Mucosa of descending colon (tissue), 3 donors: ENCODE results near the gene NYNRIN. TPM values are rescaled to one million over a fixed set of nuclear protein-coding genes. Genes with fewer than 3 reads are reported as not detected.

Source experiments
- ATAC-seq: fragments of 200-7000 bp; cut with Tn5 transposase; one replicate; pipeline ENCODE4 v1.9.1; 2020; ENCODE audit warnings: mild to moderate bottlenecking, moderate library complexity
- DNase-seq, 3 donors: peaks; one replicate each; pipeline ENCODE4 v3.0.0-alpha.2; 2020
- H3K36me3 ChIP-seq: fragments of 200-600 bp; one replicate; pipeline ENCODE4 v1.8.0; 2021; ENCODE audit warnings: low read depth, mild to moderate bottlenecking
- H3K4me1 ChIP-seq: fragments of 200-600 bp; one replicate; pipeline ENCODE4 v1.8.0; 2021; ENCODE audit warnings: low read depth, mild to moderate bottlenecking
- H3K4me3 ChIP-seq: fragments of 200-600 bp; one replicate; pipeline ENCODE4 v1.8.0; 2021; ENCODE audit warnings: mild to moderate bottlenecking
- H3K9me3 ChIP-seq: fragments of 200-600 bp; one replicate; pipeline ENCODE4 v1.8.0; 2021; ENCODE audit warnings: mild to moderate bottlenecking
- CTCF ChIP-seq: fragments of 200-600 bp; IDR thresholded peaks from one replicate; pipeline ENCODE4 v1.8.0; 2022; ENCODE audit warnings: antibody characterized with exemption, mild to moderate bottlenecking
- intact Hi-C, 2 donors: fragments of 100-400 bp; cut with DNase I in 1 of 2; cut with micrococcal nuclease in 1 of 2; formaldehyde crosslinking; loops; one replicate each; pipeline versions ENCODE4 v1.11.0 to v1.11.1; 2022; cut with DNase I, micrococcal nuclease
- total RNA-seq, 3 donors: library from RNA; stranded (reverse); fragmentation: NEBNext Ultra II Directional in 2 of 3; extraction: Animal tissue kit (Norgen Biotek cat#: 25700) in 2 of 3; gene quantifications; one replicate each; pipeline versions ENCODE4 v1.2.1 to v1.2.4, GENCODE V29; 2021 to 2023
- donor health status: DM: no; HTN: no; CAD: no; lungs with moderate emphysema.
- donor health status: DM: no; HTN: no; CAD: no.
- donor health status: DM: no; HTN: yes; CAD: no.

NYNRIN gene
- total RNA-seq, 3 donors from 2014 or later: 12.1 to 15.8 (median 13.4) TPM

DNA sequence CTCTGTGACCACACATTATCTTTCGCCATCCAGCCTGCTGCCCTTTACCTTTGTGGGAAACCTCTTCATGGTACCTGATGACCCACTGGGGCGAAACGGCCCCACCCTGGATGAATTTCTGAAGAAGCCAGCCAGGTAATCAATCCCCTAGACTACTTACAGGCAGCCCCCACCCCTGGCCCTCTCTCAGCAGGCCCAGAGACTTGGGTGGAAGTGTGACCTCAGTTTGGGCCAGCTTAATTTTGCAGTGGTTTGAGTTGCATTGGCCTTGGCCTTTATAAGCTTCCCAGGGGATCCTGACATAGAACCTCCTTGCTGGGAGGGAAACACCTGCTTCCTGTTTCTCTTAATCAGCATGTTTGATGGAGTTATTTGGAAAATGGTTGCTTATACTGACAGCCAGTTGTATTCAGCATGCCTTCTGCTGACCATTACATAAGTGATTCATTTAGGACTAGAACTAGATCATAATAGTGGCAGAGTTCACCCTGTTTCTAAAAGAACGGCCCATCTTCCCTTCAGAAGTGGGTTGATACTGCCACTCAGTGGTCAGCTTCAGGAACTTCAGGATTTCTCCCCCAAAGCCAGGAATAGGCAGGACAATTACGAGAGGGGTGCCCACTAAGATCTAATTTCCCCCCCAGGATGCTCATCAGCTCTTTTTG lies 37.7 kb downstream of the NYNRIN start:
- H3K36me3 ChIP-seq: no peaks in the 10 kb centered on the region
- intact Hi-C loops: loop anchor here in 1 of 2 donors (5.0 kb wide), 1 partner anchor 104 kb away; no protein-coding TSS in a partner anchor
- DNase-seq (peak in 2 of 3 donors; percentile 34 to 51), ATAC-seq (peak; percentile 64)
- peaks cover 23% of the 10 kb centered on the region for H3K4me1 ChIP-seq
- TF ChIP-seq CTCF: peak; percentile 47
- no peak overlapping the region for H3K4me3 ChIP-seq
- H3K9me3 ChIP-seq: no peaks in the 10 kb centered on the region

DNA sequence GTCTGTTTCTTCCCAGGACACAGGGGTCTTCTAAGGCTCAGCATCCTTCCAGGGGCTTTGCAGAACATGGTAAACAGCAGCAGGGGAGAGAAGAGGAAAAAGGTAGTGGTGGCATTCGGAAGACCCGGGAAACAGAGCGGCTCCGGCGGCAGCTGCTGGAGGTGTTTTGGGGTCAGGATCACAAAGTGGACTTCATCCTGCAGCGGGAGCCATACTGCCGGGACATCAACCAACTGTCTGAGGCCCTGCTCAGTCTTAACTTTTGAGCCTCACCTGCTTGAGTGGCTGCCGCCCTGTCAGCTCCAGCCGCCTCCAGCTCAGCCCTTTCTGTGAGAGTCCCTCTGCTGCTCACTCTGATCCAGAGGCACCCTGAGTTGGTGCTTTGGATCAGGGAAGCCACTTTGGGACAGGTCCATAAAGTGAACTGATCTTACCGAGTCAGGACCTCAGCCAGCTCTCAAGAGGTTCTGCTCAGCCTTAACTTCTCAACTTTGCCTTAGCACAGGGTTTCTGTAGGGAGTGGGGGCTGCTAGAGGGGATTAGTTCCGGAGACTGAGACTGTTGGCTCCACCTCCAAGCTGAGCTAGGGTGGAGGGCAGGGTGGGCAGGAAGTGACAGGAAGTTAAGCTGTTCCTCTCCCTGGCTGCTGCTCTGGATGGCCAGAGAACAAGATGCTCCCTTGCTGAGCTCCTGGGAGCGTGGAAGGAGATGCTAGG lies 38.4 kb downstream of the NYNRIN start:
- Histone ChIP-seq H3K36me3 (no peaks in the 10 kb centered on the region), H3K4me3 (no peak overlapping the region), H3K9me3 (no peaks in the 10 kb centered on the region), H3K4me1 (peaks cover 21% of the 10 kb centered on the region)
- no peak for TF ChIP-seq CTCF
- intact Hi-C loops: loop anchor here in 1 of 2 donors (5.0 kb wide), 1 partner anchor 105 kb away; no protein-coding TSS in a partner anchor
- DNase-seq (peak in 1 of 3 donors; percentile 37), ATAC-seq (no peak)

GRCh38 chr14:24437736-24438067 lies 38.9 kb downstream of the NYNRIN start:
- Histone ChIP-seq H3K4me3 (no peak overlapping the region), H3K4me1 (peaks cover 19% of the 10 kb centered on the region), H3K9me3 (no peaks in the 10 kb centered on the region), H3K36me3 (no peaks in the 10 kb centered on the region)
- intact Hi-C loops: loop anchor here in 1 of 2 donors (5.0 kb wide), 1 partner anchor 105 kb away; no protein-coding TSS in a partner anchor
- TF ChIP-seq CTCF: no peak
- DNase-seq: no peak
- ATAC-seq: no peak

GRCh38 chr14:24438223-24439097 lies 39.7 kb downstream of the NYNRIN start:
- TF ChIP-seq CTCF: no peak
- intact Hi-C loops: loop anchor here in 1 of 2 donors (5.0 kb wide), 1 partner anchor 106 kb away; no protein-coding TSS in a partner anchor
- no peaks in the 10 kb centered on the region for H3K9me3 ChIP-seq
- no peak overlapping the region for H3K4me3 ChIP-seq
- no peaks in the 10 kb centered on the region for H3K36me3 ChIP-seq
- DNase-seq: no peak
- H3K4me1 ChIP-seq: peaks cover 22% of the 10 kb centered on the region
- no peak for ATAC-seq

GRCh38 chr14:24439257-24439656 lies 40.5 kb downstream of the NYNRIN start:
- intact Hi-C loops: loop anchor here in 1 of 2 donors (5.0 kb wide), 1 partner anchor 107 kb away; no protein-coding TSS in a partner anchor
- Histone ChIP-seq H3K4me1 (peaks cover 23% of the 10 kb centered on the region), H3K9me3 (no peaks in the 10 kb centered on the region), H3K36me3 (no peaks in the 10 kb centered on the region), H3K4me3 (no peak overlapping the region)
- ATAC-seq: no peak
- DNase-seq: no peak
- TF ChIP-seq CTCF: no peak
